Activated T-cell treated with anti-CD3 and anti-CD28 coated beads, Interleukin-2, amount 50 U/mL, for 48 hours (primary cell): Measurements from ENCODE around the gene UHRF1.
"Not testable (repeated sequence)": the region's sequence is repeated elsewhere in the genome, so short reads cannot be mapped to it uniquely, and the experiment has no call there.

ENCODE experiments used
- DNase-seq, 2 experiments: peaks; one replicate each; pipeline ENCODE4 v3.0.0-alpha.2; 2020

UHRF1 gene

GRCh38 chr19:4900879-4901278 is 8.4 kb upstream of the UHRF1 start:
- DNase-seq = not testable (repeated sequence)

DNA sequence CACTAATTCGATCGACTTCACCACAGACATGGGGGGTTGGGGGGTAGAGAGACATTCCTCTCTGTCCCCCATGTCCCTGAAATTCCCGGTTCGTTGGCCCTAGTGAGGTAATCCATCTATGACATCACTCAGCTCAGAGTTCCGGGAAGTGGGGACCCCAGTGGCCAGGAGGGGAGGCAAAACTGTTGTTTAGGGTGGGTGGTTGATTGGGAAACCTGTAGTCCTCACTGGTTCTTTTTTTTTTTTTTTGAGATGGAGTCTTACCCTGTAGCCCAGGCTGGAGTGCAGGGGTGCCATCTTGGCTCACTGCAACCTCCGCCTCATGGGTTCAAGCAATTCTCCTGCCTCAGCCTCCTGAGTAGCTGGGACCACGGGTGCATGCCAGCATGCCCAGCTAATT is 6.5 kb upstream of the UHRF1 start, which contains the start of gene ARRDC5:
TSS of gene ARRDC5 (minus strand) at position 101 of the 400 bp plus-strand sequence. CDS start at position 30, 71 bp downstream.
- DNase-seq = no peak

GRCh38 chr19:4904481-4904880 is 4.8 kb upstream of the UHRF1 start:
- no peak for DNase-seq

GRCh38 chr19:4906963-4907362 is 2.3 kb upstream of the UHRF1 start:
- DNase-seq = no peak

- no peak for DNase-seq
Observed at GRCh38 chr19:4908360-4908759, 941 bp upstream of the UHRF1 start.

GRCh38 chr19:4908781-4909155 is 533 bp upstream of the UHRF1 start:
- DNase-seq = peak in 1 of 2 experiments; percentile 22

DNA sequence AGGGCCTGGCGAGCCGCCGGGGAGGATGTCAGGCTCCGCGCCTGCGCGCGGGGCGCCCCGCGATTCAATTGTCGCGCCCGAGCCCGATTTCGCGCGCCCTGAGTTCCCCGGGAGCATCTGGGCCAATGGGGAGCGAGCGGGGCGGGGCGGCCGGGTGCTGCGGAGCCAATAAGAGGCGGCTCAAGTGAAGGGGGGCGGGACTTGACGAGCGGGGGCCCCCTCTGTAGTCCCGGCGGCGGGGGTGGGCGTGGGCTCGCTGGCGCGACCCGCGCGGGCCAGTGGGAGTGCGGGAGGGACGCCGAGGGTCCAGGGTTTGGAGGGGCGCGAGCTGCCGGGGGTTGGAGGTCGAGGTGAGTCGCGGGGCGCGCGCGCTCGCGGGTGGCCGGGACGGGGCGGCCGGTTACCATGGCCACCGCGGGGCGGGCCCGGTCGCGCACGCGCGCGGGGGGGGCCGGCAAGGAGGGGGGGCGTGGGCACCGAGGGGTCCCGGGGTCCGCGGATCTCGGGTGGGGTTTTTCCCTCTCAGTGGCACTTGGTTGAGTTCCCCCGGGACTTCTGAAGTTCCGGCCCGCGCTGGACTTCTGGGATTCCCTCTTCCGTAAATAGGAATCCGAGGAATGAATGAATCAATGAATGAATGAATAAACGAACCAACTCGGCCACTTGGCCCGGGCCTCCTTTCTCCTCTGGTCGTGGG is 744 bp downstream of the UHRF1 start:
- DNase-seq = peak; percentile 96 to 97

DNA sequence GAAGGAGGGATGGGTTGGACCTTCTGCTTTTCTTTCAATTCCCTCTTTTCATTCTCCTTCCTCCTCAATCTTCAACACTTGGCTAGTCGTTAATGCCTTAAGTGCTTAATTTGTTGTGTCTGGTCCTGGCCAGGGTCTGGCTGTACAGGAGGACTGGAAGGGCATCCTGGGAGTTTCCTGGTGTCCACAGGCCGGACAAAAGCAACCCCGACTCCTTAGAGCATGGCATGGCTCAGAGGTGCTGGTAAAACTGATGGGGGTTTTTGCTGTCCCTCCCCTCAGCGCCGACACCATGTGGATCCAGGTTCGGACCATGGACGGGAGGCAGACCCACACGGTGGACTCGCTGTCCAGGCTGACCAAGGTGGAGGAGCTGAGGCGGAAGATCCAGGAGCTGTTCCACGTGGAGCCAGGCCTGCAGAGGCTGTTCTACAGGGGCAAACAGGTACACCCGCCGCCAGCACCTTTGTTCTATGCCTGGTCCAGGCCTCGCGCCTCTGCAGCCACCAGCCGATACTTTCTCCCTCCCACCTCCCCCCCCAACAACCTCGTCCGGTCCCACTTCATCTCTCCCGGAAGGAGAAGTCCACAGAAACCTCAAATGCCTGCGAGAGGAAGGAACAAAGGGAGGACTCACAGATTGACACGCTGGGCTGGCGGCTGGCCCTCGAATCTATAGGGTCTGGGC is 1.4 kb downstream of the UHRF1 start:
- DNase-seq = peak in 1 of 2 experiments; percentile 53

- no peak for DNase-seq
Observed at GRCh38 chr19:4911314-4911713, 2.0 kb downstream of the UHRF1 start.

DNA sequence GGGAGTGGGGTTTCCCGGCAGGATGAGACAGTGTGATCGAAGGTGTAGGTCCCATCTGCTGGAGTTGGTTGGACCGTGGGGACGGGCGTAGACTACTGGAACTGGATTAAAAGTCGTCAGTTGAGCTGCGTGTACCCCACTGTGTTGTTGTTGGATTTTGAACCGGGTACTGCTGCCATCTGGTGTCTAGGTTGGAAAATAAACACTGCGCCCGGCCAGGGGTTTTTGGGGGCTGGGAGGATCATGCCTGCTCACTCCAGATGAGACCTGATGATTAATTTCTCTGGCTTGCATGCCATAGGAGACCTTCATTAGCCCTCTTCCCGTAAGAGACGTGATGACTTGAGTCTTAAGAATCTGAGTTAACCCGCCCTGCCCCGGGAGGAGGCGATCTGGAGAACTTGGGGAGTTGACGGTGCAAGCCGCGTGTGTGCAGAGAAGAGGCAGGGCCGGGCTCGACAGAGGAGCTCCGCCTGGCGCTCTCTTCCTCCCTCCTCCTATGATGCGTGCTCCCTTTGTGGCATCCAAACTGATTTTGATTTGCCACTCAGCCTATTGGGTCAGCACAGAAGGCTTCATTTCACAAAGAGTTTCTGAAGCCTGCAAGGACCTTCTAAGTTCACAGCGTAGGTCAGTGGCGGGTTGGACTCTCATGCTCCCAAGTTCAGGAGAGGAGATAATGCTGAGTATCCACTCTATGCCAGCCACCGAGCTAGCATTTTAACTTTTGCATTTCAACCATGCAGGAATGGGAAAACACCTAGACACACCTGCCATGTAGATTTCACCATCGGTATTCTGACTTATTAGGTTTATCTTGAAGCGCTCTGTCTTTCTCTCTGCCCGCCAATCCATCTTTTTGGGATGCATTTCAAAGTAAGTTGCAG is 2.7 kb downstream of the UHRF1 start:
- peak; percentile 86 to 88 for DNase-seq

DNA sequence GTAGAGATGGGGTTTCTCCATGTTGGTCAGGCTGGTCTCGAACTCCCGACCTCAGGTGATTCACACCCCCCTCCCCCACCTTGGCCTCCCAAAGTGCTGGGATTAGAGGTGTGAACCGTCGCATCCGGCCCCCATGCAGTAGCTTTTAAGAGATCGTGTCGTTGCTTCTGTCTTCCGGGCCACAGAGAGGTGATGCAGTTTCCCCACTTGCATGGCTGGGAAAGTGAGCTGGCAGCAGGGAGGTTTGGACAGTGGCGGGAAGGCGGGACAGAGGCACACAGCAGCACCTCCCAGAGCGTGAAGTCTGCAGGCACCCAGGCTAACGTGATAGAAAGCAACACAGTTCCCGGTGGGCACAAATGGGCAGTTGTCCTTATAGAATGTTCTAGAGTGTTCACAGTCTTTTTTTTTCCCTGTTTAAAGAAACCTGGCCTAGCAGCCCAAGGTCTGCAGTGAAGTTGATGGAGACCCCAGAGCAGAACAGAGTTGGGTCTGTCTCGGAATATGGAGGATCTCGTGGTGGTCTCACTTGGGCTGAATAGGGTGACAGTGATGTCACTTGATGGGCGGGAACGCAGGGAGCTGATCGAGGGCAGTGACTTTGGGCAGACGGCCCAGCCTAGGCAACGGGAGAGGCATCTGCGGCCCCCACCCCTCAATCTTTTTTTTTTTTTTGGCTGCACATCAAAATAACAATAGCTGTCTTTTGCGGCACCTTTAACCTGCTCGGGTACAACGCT is 4.9 kb downstream of the UHRF1 start:
- DNase-seq = peak; percentile 53 to 58

GRCh38 chr19:4914736-4915501 is 5.6 kb downstream of the UHRF1 start:
- peak; percentile 79 to 80 for DNase-seq

- peak; percentile 54 to 57 for DNase-seq
Observed at GRCh38 chr19:4916292-4917082, 7.2 kb downstream of the UHRF1 start.

DNA sequence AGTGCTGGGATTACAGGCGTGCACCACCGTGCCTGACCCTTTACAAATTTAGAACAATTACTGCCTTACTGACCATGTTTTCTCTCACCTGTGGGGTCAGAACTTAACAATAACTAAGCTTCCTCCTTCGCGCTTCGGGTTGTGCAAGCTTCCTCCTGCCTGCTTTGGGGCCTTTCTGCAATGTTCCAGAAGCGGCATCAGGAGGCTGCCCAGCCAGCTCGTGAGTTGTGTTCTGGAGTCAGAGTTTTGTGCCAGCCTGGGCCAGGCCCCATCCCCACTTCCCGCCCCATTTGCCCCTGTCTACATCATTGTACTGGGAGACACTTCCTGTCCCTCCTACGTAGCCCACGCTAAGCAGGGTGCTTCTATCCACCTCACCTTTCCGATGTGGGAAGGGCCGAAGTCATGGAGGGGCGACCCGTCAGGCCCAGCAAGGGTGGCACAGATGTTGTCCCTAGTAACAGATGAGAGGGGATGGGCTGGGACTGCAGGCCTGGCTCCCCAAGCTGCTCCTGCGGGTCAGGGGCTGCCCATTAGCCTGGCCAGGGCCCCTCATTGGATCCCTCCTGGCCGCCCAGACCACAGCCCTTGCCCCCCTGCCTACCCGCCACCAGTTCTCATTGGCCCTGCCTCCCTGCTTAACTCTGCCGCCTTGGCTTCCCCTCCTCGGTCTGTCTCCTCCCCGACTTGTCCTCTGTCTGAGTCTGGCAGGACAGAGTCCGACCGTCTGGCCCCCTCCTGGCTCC is 13.4 kb downstream of the UHRF1 start:
- no peak for DNase-seq

DNA sequence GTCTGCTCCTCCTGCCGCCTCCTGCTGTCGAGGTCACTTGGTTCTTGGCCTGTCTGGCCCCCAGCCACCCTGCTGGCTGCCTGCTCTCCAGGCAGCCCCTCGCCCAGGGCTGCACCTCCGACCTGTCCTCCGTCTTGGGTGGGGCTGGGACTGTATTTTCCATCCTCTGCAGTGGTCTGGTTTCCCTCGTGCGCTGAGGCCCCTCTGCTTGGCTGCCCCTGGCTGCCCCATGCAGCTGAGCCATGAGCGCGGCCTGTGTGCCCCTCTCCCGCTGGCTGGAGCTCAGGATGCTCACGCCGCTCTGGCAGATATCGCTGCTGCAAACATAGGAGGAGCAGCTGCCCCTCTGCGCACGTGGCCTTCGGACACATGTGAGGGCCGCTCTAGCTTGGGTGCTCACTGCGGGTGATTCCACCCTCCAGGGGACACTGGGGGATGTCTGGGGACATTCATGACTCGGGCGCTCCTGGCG is 14.0 kb downstream of the UHRF1 start:
- DNase-seq = no peak

GRCh38 chr19:4929186-4929585 is 19.9 kb downstream of the UHRF1 start:
- no peak for DNase-seq

DNA sequence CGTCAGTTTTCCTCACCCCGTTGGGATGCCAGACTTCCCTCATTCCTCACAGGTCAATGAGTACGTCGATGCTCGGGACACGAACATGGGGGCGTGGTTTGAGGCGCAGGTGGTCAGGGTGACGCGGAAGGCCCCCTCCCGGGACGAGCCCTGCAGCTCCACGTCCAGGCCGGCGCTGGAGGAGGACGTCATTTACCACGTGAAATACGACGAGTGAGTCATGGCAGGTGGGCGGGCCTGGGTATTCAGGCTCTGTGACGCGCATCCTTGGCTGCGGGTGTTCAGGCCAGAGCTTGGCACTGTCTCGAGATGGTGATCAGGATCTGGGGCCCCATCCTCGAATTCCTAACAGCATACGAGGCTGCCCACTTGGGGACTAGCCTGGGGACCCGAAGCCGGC is 21.4 kb downstream of the UHRF1 start:
- peak; percentile 53 to 54 for DNase-seq

- DNase-seq = no peak
Observed at GRCh38 chr19:4932711-4933110, 23.4 kb downstream of the UHRF1 start.

DNA sequence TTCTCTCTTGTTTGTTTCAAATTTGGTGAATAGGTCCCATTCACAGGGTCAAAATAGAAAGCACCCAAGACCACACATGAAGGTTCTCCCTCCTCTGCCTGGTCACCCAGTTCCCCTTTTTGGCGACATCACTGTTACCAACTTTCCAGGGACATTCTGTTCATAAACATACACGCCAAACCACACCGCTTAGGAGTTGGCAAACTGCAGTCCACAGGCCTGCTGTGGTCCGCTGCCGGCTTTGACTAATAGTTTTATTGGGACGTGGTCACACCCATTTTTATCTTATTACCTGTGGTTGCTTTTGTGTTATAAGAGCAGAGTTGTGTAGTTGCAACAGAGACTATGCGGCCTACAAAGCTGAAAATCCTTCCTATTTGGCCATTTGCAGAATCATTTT is 24.2 kb downstream of the UHRF1 start:
- DNase-seq = no peak

- DNase-seq = no peak
Observed at GRCh38 chr19:4935444-4935843, 26.1 kb downstream of the UHRF1 start.
